NB4 (cell line): ENCODE results near the gene FGF13.

ENCODE experiments used
- DNase-seq: peaks from one replicate; pipeline ENCODE4 v3.0.0; 2010; ENCODE audit warnings: low read depth
- H3K4me3 ChIP-seq: one replicate; pipeline ENCODE4 v1.5.1; 2011; ENCODE audit warnings: mild to moderate bottlenecking, low read depth, low read length, moderate library complexity
- MYC ChIP-seq: IDR thresholded peaks from 2 replicates; pipeline ENCODE4 v1.6.1; 2011; ENCODE audit warnings: low read depth, low read length
- POLR2A ChIP-seq: IDR thresholded peaks from 2 replicates; pipeline ENCODE4 v1.6.1; 2011; ENCODE audit warnings: mild to moderate bottlenecking; ENCODE audit not compliant: insufficient read length; ENCODE audit errors: extremely low read depth
- TF ChIP-seq, protein P1 (sequence below): IDR thresholded peaks from 2 replicates; pipeline ENCODE4 v1.6.1; 2011; ENCODE audit warnings: low read depth, low read length
- TF ChIP-seq, protein P2 (sequence below): IDR thresholded peaks from one replicate; pipeline ENCODE4 v1.5.1; 2012; ENCODE audit warnings: low read depth, low read length

FGF13 gene

DNA sequence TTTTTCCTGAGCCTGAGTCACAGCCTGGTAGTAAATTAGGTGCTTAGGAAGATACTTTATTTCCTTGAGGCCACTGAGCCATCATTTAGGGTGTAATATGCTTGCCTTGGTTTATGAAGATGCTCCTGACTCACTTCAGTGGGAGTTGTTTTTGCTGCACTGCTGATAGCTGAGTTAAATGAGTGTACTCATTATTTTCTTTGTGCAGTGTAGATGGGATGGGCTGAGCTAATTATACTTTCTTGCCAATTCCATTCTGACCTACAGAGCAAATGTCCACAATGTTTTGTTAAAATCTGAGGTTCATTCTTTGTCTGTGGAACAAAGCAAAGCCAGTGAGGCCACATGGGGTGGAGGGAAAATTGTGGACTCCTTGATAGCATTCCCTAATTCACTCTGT lies 60.0 kb downstream of the FGF13 start:
- no peak overlapping the region for H3K4me3 ChIP-seq
- TF ChIP-seq, protein P1, sequence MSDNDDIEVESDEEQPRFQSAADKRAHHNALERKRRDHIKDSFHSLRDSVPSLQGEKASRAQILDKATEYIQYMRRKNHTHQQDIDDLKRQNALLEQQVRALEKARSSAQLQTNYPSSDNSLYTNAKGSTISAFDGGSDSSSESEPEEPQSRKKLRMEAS = no peak
- TF ChIP-seq POLR2A (no peak), MYC (no peak)
- TF ChIP-seq, protein P2, sequence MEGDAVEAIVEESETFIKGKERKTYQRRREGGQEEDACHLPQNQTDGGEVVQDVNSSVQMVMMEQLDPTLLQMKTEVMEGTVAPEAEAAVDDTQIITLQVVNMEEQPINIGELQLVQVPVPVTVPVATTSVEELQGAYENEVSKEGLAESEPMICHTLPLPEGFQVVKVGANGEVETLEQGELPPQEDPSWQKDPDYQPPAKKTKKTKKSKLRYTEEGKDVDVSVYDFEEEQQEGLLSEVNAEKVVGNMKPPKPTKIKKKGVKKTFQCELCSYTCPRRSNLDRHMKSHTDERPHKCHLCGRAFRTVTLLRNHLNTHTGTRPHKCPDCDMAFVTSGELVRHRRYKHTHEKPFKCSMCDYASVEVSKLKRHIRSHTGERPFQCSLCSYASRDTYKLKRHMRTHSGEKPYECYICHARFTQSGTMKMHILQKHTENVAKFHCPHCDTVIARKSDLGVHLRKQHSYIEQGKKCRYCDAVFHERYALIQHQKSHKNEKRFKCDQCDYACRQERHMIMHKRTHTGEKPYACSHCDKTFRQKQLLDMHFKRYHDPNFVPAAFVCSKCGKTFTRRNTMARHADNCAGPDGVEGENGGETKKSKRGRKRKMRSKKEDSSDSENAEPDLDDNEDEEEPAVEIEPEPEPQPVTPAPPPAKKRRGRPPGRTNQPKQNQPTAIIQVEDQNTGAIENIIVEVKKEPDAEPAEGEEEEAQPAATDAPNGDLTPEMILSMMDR = no peak
- no peak for DNase-seq

DNA sequence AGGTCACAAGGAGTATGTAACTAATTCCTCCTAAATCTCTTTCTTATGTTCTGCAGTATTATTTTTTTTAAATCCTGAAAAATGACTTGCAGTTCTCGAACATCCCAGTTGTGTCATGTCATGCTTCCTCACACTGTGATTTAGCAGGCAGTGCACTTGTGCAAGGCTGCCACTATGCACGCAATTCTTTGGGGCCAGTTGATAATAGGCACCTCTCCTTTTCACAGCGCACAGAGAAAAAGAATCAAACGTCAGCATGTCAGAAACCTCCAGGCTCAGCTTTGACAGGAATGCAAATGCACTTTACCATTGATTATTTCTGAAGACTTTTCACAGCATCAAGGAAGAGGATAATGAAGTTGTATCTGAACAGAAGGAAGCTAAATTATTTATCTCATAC lies 62.9 kb downstream of the FGF13 start:
- DNase-seq = no peak
- no peak for TF ChIP-seq MYC
- TF ChIP-seq, protein P1 = no peak
- no peak for TF ChIP-seq POLR2A
- TF ChIP-seq, protein P2 = no peak
- no peak overlapping the region for H3K4me3 ChIP-seq

DNA sequence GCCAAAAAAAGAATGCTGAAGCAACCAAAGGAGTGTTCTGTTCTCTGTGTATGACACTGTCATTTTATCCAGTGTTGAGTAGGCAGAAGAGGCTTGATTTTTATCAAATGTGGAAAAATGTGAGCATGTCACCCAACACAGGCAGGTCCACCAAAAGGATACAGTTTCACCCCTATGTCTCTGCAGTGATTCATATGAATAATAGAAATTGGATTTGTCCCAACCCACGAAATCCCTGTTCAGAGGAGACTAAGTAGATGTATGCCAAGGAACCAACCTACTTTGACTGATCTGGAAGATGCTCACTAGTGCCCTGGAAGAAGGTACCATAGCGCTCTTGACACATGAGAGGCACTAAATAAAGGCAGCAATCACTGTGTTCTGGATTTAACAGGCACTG lies 72.5 kb downstream of the FGF13 start:
- TF ChIP-seq POLR2A = no peak
- no peak for TF ChIP-seq MYC
- TF ChIP-seq, protein P2 = no peak
- no peak for DNase-seq
- no peak overlapping the region for H3K4me3 ChIP-seq
